Loucy (cell line): Measurements from ENCODE around the gene PAFAH2.

ENCODE experiments used
- EZH2phosphoT487 ChIP-seq: fragments of 200-600 bp; IDR thresholded peaks from 2 replicates; pipeline ENCODE4 v1.6.1; 2018; ENCODE audit warnings: antibody characterized with exemption, mild to moderate bottlenecking, moderate library complexity, borderline replicate concordance
- TF ChIP-seq, protein P1 (sequence below): fragments of 200-600 bp; sonication (generic); conservative IDR thresholded peaks from 2 replicates; pipeline ENCODE4 v1.5.1; 2014; ENCODE audit warnings: mild to moderate bottlenecking, antibody characterized with exemption, low read length

DNA sequence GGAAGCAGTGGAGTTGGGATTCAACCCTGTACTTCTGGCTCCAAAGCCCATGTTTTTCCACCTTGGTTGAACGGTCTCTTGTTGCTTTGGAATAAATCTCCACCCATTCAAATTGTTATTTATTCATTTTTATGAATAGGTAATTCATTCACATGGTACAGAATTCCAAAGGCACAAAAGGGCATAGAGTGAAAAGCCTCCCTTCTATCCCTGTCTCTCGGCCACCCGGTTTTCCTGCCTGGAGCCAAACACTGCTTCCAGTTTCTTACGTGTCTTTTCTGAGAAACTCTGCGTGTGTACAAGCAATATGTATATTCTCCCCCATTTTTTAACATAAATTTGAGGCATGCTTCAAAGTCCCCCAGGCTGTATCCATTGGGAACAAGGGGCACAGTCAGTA lies 27.7 kb upstream of the PAFAH2 start:
- TF ChIP-seq, protein P1, sequence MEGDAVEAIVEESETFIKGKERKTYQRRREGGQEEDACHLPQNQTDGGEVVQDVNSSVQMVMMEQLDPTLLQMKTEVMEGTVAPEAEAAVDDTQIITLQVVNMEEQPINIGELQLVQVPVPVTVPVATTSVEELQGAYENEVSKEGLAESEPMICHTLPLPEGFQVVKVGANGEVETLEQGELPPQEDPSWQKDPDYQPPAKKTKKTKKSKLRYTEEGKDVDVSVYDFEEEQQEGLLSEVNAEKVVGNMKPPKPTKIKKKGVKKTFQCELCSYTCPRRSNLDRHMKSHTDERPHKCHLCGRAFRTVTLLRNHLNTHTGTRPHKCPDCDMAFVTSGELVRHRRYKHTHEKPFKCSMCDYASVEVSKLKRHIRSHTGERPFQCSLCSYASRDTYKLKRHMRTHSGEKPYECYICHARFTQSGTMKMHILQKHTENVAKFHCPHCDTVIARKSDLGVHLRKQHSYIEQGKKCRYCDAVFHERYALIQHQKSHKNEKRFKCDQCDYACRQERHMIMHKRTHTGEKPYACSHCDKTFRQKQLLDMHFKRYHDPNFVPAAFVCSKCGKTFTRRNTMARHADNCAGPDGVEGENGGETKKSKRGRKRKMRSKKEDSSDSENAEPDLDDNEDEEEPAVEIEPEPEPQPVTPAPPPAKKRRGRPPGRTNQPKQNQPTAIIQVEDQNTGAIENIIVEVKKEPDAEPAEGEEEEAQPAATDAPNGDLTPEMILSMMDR = no peak
- no peak for TF ChIP-seq EZH2phosphoT487
